Loucy (cell line): ENCODE results near the gene OSTM1.

Experiments used
- EZH2phosphoT487 ChIP-seq: fragments of 200-600 bp; IDR thresholded peaks from 2 replicates; pipeline ENCODE4 v1.6.1; 2018; ENCODE audit warnings: antibody characterized with exemption, mild to moderate bottlenecking, moderate library complexity, borderline replicate concordance
- TF ChIP-seq, protein P1 (sequence below): fragments of 200-600 bp; sonication (generic); conservative IDR thresholded peaks from 2 replicates; pipeline ENCODE4 v1.5.1; 2014; ENCODE audit warnings: mild to moderate bottlenecking, antibody characterized with exemption, low read length

DNA sequence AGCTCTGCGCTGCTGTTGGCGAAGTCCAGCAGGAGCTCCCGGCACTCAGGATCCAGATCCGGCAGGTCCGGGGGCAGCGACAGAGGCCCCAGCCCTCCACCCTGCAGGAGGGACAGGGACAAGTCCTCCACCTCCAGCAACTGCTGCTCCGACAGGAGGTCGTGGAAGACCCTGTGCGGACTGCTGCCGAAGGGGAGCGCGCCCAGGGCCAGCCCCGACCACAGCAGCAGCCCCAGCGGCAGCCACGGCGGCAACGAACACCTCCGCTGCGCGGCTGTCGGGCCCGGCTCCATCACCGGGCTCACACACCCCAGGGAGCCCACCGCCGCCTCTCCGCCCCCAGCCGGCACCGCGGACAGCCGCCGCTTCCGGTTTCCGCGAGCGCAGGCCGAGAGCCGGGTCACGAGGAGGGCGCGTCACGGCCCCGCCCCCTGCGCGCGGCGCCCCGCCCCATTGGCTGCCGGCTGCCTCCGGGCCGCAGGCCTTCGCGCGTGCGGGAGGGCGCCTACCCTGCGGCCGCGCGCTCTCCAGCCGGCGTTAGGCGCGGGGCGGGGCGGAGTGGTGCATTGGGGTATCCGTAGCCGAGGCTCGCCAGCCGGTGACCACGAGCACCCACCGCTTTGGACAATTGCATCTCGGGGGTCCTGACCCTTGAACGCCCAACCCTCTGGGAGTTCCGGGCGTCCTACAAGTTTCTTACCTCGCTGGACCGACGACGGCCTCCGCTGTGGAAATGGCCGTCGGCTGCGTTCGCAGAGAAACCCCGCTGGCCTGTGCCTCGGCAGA lies at the start of gene OSTM1:
- TF ChIP-seq, protein P1, sequence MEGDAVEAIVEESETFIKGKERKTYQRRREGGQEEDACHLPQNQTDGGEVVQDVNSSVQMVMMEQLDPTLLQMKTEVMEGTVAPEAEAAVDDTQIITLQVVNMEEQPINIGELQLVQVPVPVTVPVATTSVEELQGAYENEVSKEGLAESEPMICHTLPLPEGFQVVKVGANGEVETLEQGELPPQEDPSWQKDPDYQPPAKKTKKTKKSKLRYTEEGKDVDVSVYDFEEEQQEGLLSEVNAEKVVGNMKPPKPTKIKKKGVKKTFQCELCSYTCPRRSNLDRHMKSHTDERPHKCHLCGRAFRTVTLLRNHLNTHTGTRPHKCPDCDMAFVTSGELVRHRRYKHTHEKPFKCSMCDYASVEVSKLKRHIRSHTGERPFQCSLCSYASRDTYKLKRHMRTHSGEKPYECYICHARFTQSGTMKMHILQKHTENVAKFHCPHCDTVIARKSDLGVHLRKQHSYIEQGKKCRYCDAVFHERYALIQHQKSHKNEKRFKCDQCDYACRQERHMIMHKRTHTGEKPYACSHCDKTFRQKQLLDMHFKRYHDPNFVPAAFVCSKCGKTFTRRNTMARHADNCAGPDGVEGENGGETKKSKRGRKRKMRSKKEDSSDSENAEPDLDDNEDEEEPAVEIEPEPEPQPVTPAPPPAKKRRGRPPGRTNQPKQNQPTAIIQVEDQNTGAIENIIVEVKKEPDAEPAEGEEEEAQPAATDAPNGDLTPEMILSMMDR: no peak
- no peak for TF ChIP-seq EZH2phosphoT487
